HG03064 (cell line): ENCODE data around the gene LEPROT.
A peak's percentile ranks its signal among the peaks of the same experiment; 100 is the strongest.
"Not testable (repeated sequence)": the region's sequence is repeated elsewhere in the genome, so short reads cannot be mapped to it uniquely, and the experiment has no call there.

Experiments
- ATAC-seq: cut with Tn5 transposase; IDR thresholded peaks from one replicate; pipeline ENCODE4 v1.9.1; 2021; ENCODE audit warnings: low read depth; ENCODE audit not compliant: unreplicated experiment

Gene LEPROT, protein sequence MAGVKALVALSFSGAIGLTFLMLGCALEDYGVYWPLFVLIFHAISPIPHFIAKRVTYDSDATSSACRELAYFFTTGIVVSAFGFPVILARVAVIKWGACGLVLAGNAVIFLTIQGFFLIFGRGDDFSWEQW

DNA sequence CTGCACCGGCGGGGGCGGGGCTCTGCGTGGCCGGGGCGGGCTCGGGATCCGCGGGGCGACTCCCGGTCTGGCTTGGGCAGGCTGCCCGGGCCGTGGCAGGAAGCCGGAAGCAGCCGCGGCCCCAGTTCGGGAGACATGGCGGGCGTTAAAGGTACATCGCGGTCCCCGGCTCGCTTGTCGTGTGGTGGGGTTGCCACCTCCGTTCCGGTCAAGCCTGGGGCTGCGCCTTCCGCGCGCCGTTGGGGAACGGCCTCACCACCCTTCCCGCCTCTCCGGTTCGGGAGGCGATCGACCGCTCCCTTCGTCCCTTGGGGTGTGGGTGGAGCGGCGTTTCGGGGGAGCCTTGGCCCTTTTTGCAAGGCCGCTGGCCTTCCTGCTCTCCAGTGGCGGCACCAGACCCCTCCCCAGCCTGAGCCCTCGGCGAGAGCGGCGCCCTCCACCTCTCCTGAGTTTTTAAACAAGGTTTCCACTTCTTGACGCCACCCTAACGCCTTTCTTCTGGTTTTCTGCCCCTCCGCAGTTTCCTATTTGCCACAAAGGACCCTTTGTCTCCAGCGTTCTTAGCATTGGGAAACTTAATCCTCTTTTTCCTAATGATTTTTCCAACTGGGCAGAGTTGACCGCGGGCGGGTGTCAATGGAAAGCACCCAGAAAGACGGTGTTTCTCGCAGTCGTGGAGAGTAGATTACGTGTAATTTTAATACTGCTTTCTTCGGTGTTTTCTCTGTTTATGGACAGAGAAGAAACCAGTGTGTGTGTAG is at the start of gene LEPROT, which contains the start of gene LEPR:
LEPROT (plus strand) TSS at position 79 of the 761 bp plus-strand sequence; CDS start at position 136, 57 bp downstream.
LEPR (plus strand) TSS at position 79 of the 761 bp plus-strand sequence. CDS start 144,898 bp downstream, outside the sequence.
- no peak for ATAC-seq

DNA sequence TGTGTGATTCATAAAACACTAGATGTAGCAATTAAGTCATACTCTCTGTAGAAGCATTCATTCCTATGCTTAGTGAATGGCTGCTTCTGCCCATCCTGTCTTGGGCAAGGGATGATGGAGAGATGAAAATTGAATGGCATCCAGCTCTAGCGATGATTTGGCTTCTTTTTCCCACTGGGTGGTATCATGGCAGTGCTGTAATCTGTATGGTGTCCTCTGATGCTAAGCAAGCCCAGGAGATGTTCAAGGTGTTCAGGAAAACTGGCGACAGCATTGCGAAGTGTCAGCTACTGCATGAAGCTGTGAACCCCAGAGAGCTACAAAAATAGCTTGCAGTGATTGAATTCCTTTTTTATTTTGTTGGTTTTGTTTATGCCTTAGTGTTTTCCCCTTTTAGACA is 48.9 kb upstream of the LEPROT start:
- no peak for ATAC-seq

DNA sequence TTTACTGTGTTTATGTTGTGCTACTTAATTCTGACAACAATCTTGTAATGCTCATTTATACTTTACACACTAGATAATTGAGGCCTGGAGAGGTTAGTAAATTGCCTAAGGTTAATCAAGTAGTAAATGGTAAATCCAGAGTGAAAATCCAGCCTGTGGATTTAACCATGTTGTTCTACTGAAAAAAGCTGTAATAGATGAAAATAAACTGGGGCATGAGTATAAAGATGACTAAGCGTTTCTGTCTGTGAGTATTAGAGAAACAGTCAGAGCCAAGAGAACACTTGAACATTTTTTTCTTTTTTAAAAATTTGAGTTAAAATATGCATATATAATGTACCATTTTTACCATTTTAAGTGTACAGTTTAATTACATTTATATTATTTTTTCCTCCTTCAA is 47.9 kb upstream of the LEPROT start:
- ATAC-seq = no peak

DNA sequence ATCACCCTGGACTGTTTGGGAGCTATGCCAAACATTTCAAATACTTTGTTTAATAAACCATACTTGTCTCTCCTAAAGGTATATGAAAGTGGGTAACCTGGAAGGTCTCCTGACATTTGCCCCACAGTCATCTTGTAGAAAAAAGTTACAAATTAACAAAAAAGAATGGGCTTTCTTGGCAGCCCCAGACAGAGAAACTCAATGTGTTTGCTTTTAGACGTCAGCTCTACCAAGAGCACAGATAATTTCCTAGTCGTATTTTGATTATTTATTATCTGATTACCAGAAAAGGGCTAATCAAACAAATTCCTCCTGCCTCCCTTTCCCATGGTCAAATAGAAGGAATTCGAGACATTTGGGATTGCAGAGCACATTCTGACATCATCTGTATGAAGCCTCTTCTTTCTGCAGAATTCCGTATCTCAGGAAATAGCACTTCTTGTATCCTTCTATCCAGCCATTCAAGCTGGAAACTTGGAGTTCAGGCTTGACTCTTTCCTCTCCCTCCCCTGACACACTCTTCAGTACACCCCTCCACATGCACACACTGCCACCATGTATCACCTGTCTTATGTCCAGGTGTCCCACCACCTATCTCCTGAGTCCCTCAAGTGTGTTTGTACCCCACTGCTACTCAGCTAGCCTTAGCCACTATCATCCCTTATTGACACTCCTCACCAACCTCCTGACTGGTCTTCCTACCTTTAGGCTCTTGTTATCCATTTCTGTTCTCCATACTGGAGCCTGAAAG is 42.8 kb upstream of the LEPROT start:
- no peak for ATAC-seq

DNA sequence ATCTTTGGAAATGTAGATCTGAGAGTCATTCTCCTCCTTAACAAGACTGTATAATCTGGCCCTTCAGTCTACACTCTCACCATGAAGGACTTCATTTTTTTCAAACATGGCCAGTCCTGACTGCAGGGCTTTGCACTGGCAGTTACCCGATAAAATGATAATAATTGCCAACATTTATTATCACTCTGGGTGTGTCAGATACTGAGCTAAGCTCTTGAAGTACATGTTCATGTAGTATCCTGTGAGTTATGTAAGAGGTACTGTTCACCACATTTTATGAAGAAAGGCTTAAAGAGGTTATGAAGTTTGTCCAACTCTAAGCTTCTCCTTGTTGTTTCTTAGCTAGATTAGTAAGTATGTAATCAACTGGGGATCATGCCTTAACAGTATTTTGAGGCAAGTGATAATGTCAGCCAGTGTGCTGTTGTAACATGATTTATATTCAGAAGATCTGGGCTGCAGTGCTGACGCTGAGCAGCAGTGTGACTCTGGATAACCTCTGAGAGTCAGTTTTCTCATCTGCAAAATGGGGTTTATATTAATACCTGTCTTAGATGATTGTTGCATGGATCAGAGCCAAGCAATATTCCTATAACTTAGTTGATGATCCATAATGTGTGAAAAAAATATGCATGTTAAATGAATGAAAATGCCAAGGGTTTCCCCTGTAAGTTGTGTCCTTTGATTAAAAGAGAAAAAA is 42.1 kb upstream of the LEPROT start:
- no peak for ATAC-seq

DNA sequence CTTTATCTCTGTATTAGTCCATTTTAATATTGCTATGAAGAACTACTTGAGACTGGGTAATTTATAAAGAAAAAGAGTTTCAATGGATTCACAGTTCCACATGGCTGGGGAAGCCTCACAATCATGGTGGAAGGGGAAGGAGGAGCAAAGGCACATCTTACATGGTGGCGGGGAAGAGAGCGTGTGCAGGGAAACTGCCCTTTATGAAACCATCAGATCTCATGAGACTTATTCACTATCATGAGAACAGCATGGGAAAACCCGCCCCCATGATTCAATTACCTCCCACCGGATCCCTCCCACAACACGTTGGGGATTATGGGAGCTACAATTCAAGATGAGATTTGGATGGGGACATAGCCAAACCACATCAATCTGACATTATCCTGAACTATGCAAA is 36.0 kb upstream of the LEPROT start:
- ATAC-seq = not testable (repeated sequence)

DNA sequence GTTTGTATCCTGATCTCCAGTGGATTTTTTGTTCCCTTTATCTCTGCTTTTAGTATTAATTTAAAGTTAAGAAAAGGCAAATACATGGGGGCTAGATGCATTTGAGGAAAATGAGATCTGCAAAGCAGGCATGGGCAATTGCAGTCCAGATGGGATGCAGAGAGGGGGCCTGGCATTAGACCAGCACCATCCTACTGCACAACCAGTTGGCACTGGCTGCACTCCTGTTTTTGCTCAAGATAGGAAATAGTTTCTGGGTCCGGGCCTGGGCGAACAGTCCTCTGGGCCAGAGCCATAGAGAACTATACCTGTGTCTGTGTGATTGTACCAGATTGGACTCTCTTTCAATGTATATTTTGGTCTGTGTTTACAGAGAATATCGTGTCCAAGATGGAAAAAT is 34.0 kb upstream of the LEPROT start:
- ATAC-seq = no peak

DNA sequence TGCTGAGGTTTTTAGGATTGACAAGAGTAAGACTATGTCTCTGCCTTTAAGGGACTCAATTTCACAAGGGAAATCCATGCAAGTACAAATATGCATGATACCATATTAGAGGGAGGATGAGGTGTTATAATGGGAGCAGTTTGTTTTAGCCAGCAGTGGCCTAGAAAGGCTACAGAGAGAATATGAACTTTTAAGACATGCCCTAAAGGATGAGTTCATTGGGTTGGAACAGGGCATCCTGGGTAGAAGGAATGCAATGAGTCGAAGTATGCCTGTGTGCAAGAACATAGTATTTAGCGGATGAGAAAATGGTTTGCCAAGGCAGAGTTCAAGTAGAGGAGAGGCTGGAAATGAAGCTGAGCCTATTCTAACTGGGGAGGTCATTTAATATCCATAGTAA is 32.6 kb upstream of the LEPROT start:
- ATAC-seq = no peak

DNA sequence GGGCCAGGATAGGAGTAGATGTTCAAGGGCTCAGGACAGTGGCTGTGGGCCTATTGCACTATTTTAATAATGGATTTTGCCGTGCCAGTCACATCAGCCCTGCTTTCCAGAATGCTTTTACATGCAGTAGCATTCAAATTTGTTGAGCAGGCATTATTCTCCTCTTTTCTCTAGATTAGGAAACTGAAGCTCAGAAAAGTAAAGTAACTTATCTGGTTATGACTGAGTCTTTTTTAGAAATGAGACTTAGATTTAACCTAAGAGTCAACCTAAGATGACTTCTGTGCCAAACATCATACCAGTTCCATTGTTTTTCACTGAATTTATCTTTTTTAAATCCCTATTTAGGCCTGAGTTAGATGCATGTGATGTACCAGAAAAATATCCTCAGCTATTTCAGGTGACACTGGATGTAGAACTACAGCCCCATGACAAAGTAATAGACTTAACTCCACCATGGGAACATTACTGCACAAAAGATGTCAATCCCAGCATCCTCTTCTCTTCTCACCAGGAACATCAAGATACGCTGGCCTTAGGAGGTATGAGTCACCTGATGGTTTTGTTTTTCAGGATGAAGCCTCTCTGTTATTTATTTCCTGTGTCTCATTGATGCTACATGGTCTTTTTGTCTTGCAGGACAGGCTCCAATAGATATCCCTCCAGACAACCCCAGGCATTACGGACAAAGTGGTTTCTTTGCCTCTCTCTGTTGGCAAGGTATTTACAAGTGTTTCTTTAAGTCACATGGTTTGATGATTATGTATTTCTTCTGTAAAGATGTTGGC is 31.4 kb upstream of the LEPROT start:
- no peak for ATAC-seq

DNA sequence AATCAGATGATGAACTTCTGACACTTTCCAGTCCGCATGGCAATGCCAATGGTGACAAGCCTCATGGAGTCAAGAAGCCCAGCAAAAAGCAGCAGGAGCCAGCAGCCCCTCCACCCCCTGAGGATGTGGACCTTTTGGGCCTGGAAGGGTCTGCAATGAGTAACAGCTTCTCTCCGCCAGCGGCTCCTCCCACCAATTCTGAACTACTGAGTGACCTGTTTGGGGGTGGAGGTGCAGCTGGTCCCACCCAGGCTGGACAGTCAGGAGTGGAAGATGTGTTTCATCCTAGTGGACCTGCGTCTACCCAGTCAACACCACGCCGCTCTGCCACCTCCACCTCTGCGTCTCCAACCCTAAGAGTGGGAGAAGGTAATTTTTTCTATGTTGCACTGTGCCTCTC is 28.0 kb upstream of the LEPROT start:
- ATAC-seq = no peak

DNA sequence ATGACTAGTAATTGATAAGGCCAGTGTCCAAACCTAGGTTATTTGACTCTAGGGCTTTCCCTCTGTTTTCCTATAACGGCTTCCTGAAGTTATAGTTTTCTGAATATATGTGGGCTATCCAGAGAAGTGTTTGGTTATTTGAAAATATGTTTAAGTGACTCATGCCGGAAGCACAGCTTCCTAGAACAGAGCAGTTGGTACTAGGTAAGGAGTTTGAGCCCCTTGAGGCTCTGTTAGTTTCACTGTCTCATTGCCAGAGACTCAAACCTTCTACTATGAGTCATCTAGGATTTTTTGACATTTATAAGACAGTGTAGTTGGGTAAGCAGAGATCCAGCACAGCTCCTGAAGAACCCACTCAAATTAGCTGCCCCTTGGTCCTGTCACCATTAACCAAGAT is 27.1 kb upstream of the LEPROT start:
- peak; percentile 81 for ATAC-seq

DNA sequence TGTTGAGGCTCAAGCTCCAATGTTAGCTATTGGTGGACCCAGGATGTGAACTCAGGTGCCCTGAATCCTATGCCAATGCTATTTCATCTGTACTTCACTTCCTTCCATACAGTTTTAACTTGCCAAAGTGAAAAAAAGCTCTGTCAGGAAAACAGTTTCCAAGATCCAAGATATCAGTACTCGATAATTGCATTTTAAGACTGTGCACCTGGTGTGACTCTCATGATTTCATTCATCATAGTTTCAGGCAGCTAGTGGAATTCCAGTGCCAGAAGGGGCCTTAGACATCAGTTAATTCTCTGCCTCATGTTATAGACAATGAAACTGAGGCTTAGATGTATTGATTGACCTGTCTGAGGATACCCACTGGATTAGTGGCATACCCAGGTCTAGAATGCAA is 26.5 kb upstream of the LEPROT start:
- no peak for ATAC-seq

DNA sequence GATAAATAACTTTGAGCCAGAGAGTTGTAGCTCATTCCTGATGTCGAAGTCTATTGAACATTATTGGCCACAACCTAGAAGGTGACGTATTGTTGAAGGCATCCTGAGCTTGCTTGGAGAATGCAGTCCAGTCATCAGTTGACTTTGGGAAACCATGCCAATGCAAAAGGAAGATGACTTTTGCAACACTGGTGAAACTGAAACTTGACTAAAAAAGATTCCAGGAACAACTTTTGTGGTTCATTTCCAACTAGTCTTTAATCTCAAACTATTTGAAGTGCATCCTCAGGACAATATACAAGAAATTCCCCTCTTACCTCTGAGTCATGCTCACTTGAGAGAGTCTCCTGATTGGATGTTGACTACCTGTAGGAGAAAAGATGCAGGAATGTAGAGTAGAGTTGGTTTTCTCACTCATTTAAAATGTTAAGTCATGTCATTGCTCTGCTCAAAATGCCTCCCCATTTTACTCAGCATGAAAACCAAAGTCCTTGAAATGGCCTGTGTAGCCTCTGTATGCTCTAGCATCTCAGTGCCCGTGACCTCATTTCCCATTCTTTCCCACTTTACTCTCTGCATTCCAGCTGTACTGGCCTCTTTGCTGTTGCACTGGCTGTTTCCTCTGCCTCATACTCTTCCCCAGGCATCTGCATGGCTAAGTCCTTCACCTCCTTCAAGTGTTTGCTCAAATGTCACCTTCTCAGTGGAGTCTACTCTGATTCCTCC is 24.4 kb upstream of the LEPROT start:
- no peak for ATAC-seq

DNA sequence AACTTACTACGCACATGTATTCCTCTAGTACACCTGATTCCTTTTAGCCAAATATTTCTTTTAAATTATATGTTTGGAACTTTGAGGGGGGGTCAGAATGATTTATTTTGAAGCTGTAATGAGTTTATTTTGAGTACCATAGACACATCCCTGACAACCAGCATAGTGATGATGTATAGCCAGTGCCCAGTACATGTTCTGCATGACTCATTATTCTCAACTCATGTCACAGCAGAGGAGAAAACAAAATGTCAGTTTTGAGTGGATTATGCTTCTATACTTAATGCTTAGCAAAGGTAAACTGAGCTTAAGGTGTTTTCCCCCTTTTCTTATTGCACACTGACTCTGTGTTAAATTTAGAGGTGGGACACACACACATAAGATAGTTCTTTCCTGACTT is 22.4 kb upstream of the LEPROT start:
- ATAC-seq = no peak

DNA sequence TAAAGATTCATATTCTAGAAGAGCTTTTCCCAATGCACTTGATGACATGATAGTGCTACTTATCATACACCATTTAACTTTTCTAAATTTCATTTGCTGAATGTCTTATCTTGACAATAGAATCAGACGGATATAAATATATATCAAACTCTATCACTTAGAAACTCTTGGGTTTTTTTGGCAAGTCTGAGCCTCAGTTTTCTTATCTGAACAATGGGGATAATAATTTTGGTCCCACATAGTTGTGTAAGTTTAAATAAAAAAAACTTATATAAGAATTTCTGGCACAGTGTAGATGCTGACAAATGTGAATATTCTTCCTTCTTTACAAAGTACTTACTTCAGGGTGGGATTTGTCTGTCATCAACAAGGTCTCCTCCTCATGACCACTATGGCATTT is 21.5 kb upstream of the LEPROT start:
- no peak for ATAC-seq

DNA sequence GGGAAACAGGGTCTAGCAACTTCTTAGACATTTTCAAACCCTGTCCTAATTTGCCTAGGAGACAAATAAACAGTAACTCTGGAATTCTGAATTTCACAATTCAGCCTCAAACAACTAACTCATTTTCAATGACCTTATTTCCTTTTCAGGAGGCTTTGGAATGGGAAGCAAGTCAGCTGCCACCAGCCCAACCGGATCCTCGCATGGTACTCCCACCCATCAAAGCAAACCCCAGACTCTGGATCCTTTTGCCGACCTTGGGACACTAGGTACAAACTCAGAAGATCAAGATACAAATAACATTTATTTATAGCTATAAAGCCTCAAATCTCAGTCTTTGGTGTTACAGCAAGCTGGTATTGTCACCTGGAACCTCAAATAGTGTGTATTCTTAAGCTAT is 18.9 kb upstream of the LEPROT start:
- no peak for ATAC-seq

DNA sequence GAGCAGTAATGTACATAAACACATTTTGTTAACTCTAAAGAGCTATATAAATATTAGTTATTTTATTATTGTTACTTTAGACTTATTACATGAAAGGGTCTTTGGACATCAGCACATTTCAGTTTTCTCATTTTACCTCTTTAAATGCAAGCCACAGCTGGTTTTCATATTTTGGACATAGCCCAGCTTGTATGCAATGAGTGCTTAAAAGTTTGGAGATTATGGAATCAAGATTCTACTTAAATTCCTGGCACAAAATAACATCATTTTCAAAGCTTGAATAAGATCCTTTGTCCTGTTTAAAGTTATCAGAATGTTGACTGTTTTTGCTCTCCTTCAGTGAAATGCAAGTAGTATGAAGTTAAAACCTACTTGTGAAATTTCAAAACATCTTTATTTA is 15.5 kb upstream of the LEPROT start:
- no peak for ATAC-seq

DNA sequence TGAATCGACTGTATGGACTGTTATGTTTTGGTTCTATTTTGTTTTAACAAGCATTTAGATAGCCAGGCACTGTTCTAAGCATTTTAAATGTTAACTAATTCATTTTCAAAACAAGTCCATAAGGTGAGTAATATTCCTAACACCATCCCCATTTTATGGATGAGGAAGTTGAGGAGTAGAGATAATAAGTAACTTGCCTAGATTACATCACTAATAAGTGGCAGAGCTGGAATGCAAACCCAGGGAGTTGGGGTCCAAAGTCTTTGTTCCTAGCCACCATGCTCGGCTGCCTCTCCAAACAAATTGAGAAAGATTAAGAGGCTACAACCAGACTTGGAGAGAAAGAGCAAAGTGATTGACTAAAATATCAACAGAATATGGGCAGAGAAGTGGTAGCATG is 12.6 kb upstream of the LEPROT start:
- ATAC-seq = no peak

DNA sequence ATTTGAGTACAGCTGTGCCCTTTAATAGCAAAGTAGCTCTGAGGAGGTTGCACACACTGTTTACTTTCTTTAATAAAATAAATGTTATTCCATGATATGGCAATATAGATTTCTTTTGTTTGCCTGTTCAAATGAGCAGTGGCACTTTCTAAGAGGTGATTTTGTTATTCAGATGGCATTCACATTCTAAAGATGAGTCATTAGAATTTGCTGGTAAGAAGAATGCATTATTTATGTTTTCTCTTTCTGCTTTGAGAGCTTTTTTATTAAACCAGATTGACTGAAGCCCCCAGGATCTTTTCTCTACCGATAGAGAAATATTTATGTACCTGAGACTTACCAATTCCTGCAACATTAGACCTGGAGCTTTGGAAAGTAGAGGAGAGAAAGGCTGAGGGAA is 11.2 kb upstream of the LEPROT start:
- ATAC-seq = no peak
